AG10803 (cell line): ENCODE data around the gene EML6.

Experiments used
- DNase-seq: peaks from one replicate; pipeline ENCODE4 v3.0.0; 2010; ENCODE audit warnings: low read depth
- H3K4me3 ChIP-seq: 2 replicates; pipeline ENCODE4 v1.5.1; 2011; ENCODE audit warnings: mild to moderate bottlenecking, low read length, control low read depth
- CTCF ChIP-seq: conservative IDR thresholded peaks from 2 replicates; pipeline ENCODE4 v1.5.1; 2011; ENCODE audit warnings: mild to moderate bottlenecking, low read length, control low read depth, inconsistent platforms

EML6 gene

GRCh38 chr2:54722641-54723040 lies 821 bp upstream of the EML6 start:
- peak overlapping the region; percentile 65 for H3K4me3 ChIP-seq
- peak; percentile 74 for DNase-seq
- TF ChIP-seq CTCF: no peak

GRCh38 chr2:54723996-54724559 lies 616 bp downstream of the EML6 start:
- peak overlapping the region; percentile 65 for H3K4me3 ChIP-seq
- DNase-seq: peak; percentile 3
- no peak for TF ChIP-seq CTCF

- peak; percentile 3 for DNase-seq
- peak overlapping the region; percentile 65 for H3K4me3 ChIP-seq
- no peak for TF ChIP-seq CTCF
These were observed 1.3 kb downstream of the EML6 start for GRCh38 chr2:54724560-54725342.

- H3K4me3 ChIP-seq: peak overlapping the region; percentile 47
- TF ChIP-seq CTCF: no peak
These were observed 2.1 kb downstream of the EML6 start for GRCh38 chr2:54725343-54726099.

GRCh38 chr2:54726431-54726830 lies 3.0 kb downstream of the EML6 start:
- DNase-seq: no peak
- no peak for TF ChIP-seq CTCF
- H3K4me3 ChIP-seq: no peak overlapping the region

More at GRCh38 chr2:54725343-54726099, 2.1 kb downstream of the EML6 start:
- no peak for DNase-seq

- no peak for TF ChIP-seq CTCF
- no peak overlapping the region for H3K4me3 ChIP-seq
- no peak for DNase-seq
These were observed 3.5 kb downstream of the EML6 start for GRCh38 chr2:54726940-54727339.
